PC-9 (cell line): ENCODE results near the gene SLC8A3.

Source experiments
- CTCF ChIP-seq: fragments of 200-600 bp; sonication (generic); conservative IDR thresholded peaks from 2 replicates; pipeline ENCODE4 v1.6.1; 2017; ENCODE audit warnings: mixed run types, antibody characterized with exemption, mild to moderate bottlenecking, moderate library complexity
- EZH2 ChIP-seq: fragments of 200-600 bp; sonication (generic); IDR thresholded peaks from 2 replicates; pipeline ENCODE4 v1.8.0; 2017; ENCODE audit warnings: antibody characterized with exemption, low read depth

GRCh38 chr14:70033561-70033960 is 155.2 kb downstream of the SLC8A3 start:
- TF ChIP-seq CTCF, result no peak
- TF ChIP-seq EZH2, result no peak
